ENCODE results near the gene FOXA3. TPM values are rescaled to one million over a fixed set of nuclear protein-coding genes. Genes with fewer than 3 reads are reported as not detected.

Gene FOXA3
- total RNA-seq, 1 experiment from 2014 or later: 22.2 TPM

- Histone ChIP-seq H3T11ph (ENCODE audit: low read length) (no peak overlapping the region), H3K9ac (ENCODE audit: extremely low read depth, insufficient read length, low read length) (no peak overlapping the region), H4K20me1 (ENCODE audit: control insufficient read depth, insufficient read depth, insufficient read length) (no peaks in the 10 kb centered on the region), H2AK5ac (ENCODE audit: insufficient read length, low read length) (no peak overlapping the region), H3K4me1 (ENCODE audit: insufficient read depth, low read length) (no peaks in the 10 kb centered on the region), H3K27me3 (ENCODE audit: insufficient read depth, low read length) (no peaks in the 10 kb centered on the region), H3K79me2 (ENCODE audit: insufficient read depth, low read length) (peaks cover 6% of the 10 kb centered on the region; the same call in 1 of the 2 replicates), H2BK5ac (ENCODE audit: insufficient read length, low read length) (no peak overlapping the region), H3K4me2 (ENCODE audit: insufficient read depth, insufficient read length, low read length) (no peak overlapping the region), H2BK120ac (ENCODE audit: low read depth, low read length, poor library complexity, severe bottlenecking) (no peak overlapping the region), H3K4ac (ENCODE audit: low read depth, low read length) (no peak overlapping the region), H3K9me3 (ENCODE audit: control insufficient read depth, low read depth, low read length) (no peaks in the 10 kb centered on the region), H3K14ac (ENCODE audit: insufficient read depth, low read length) (no peak overlapping the region), H4K91ac (ENCODE audit: insufficient read length, low read depth, low read length) (no peak overlapping the region), H3K27ac (ENCODE audit: insufficient read length, low read depth, low read length) (no peak overlapping the region), H2BK12ac (ENCODE audit: insufficient read length, low read depth, low read length) (no peak overlapping the region), H2BK15ac (ENCODE audit: low read depth, low read length) (no peak overlapping the region), H2BK20ac (ENCODE audit: low read depth, low read length, poor library complexity, severe bottlenecking) (no peak overlapping the region), H3K23ac (ENCODE audit: insufficient read length, low read depth, low read length) (no peak overlapping the region), H3K23me2 (ENCODE audit: insufficient read length, low read depth, low read length, poor library complexity, severe bottlenecking) (no peaks in the 10 kb centered on the region), H3K18ac (ENCODE audit: insufficient read length, low read depth, low read length) (no peak overlapping the region), H3K79me1 (ENCODE audit: insufficient read depth, low read depth, low read length, poor library complexity, severe bottlenecking) (no peaks in the 10 kb centered on the region), H4K8ac (replicated peaks; ENCODE audit: insufficient read length, low read depth, low read length) (no peak overlapping the region), H2AFZ (ENCODE audit: low read length) (no peak overlapping the region), H4K5ac (ENCODE audit: insufficient read length, low read depth, low read length) (no peak overlapping the region), H3K56ac (ENCODE audit: insufficient read length, low read depth, low read length) (no peak overlapping the region)
- Mint-ChIP-seq H3K36me3 (ENCODE audit: insufficient read depth in 1 of 3, low read depth in 3 of 3) (peaks cover 41 to 73% (median 66%) of the 10 kb centered on the region in 3 experiments), H3K27me3 (ENCODE audit: low read depth) (no peaks in the 10 kb centered on the region), H3K4me1 (no peaks in the 10 kb centered on the region), H3K4me3 (no peak overlapping the region), H3K9me3 (no peaks in the 10 kb centered on the region), H3K27ac (no peak overlapping the region)
- WGBS (ENCODE audit: extremely low coverage, insufficient read length, low lambda C conversion rate): no CpG with 5 or more reads among the region's 16 CpGs
- DNase-seq: no peak
- TF ChIP-seq CTCF (conservative IDR thresholded peaks at IDR 0.05): no peak
These were observed 9.9 kb upstream of the FOXA3 start for GRCh38 chr19:45854167-45854778.
